ENCODE measurements around the gene GIPC2.
A peak's percentile ranks its signal among the peaks of the same experiment; 100 is the strongest.

GIPC2 gene

DNA sequence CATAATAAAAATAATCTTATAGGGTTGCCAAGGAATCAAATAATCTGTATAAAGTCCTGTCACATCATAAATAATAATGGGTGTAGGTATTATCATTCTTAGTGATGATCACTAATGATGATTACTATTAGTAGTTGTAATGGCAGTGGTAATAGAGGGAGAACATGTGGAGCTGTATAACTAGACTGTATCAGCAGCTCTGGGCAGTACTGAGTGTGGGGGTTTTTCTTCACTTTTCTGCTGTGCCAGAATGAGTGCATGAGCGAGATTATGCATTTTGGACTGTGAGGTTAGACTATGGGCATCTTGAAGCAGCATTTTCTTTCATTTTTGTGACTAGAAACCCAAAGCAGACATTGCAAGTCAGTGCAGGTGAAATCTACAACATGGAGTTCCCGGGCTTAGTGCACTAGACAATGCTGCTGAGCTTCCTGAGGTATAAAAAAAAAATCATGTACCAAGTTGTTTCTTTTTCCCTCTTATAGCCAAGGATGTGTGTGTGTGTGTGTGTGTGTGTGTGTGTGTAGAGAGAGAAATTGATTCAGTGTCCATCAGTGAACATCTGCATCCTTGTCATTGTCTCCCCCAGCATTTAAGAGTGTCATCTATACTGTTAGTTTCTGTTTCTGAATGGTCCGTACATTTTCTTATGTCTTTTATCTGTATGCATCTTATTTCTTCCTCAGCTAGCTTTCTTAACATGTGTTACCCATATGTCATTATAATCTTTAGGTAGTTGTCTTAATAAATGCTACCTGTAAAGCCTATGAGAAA lies 86.6 kb downstream of the GIPC2 start:
- Histone ChIP-seq H3K4me1 (ENCODE audit: control insufficient read depth in 1 of 2, insufficient read depth in 2 of 2, low read length in 2 of 2) (no peaks in the 10 kb centered on the region), H3K9me3 (ENCODE audit: control insufficient read depth in 1 of 2, low read length in 2 of 2) (no peaks in the 10 kb centered on the region), H3K4me3 (ENCODE audit: low read depth in 1 of 2, low read length in 2 of 2) (no peak overlapping the region), H3K36me3 (ENCODE audit: control insufficient read depth in 1 of 2, insufficient read depth in 2 of 2, low read length in 2 of 2) (no peaks in the 10 kb centered on the region), H3K27me3 (ENCODE audit: low read depth, low read length) (no peaks in the 10 kb centered on the region), H3K27ac (ENCODE audit: low read length) (no peak overlapping the region)

GRCh38 chr1:78132948-78133322 lies 87.2 kb downstream of the GIPC2 start:
- H3K27ac ChIP-seq (ENCODE audit: low read length) = no peak overlapping the region
- no peak overlapping the region for H3K4me3 ChIP-seq (ENCODE audit: low read depth in 1 of 2, low read length in 2 of 2)
- no peaks in the 10 kb centered on the region for H3K27me3 ChIP-seq (ENCODE audit: low read depth, low read length)
- no peaks in the 10 kb centered on the region for H3K9me3 ChIP-seq (ENCODE audit: control insufficient read depth in 1 of 2, low read length in 2 of 2)
- no peaks in the 10 kb centered on the region for H3K4me1 ChIP-seq (ENCODE audit: control insufficient read depth in 1 of 2, insufficient read depth in 2 of 2, low read length in 2 of 2)
- no peaks in the 10 kb centered on the region for H3K36me3 ChIP-seq (ENCODE audit: control insufficient read depth in 1 of 2, insufficient read depth in 2 of 2, low read length in 2 of 2)

- Histone ChIP-seq H3K27ac (ENCODE audit: low read length) (no peak overlapping the region), H3K4me1 (ENCODE audit: control insufficient read depth in 1 of 2, insufficient read depth in 2 of 2, low read length in 2 of 2) (no peaks in the 10 kb centered on the region), H3K27me3 (ENCODE audit: low read depth, low read length) (no peaks in the 10 kb centered on the region), H3K9me3 (ENCODE audit: control insufficient read depth in 1 of 2, low read length in 2 of 2) (no peaks in the 10 kb centered on the region), H3K4me3 (ENCODE audit: low read depth in 1 of 2, low read length in 2 of 2) (no peak overlapping the region), H3K36me3 (ENCODE audit: control insufficient read depth in 1 of 2, insufficient read depth in 2 of 2, low read length in 2 of 2) (no peaks in the 10 kb centered on the region)
Measured at GRCh38 chr1:78136680-78137079, 90.9 kb downstream of the GIPC2 start.

DNA sequence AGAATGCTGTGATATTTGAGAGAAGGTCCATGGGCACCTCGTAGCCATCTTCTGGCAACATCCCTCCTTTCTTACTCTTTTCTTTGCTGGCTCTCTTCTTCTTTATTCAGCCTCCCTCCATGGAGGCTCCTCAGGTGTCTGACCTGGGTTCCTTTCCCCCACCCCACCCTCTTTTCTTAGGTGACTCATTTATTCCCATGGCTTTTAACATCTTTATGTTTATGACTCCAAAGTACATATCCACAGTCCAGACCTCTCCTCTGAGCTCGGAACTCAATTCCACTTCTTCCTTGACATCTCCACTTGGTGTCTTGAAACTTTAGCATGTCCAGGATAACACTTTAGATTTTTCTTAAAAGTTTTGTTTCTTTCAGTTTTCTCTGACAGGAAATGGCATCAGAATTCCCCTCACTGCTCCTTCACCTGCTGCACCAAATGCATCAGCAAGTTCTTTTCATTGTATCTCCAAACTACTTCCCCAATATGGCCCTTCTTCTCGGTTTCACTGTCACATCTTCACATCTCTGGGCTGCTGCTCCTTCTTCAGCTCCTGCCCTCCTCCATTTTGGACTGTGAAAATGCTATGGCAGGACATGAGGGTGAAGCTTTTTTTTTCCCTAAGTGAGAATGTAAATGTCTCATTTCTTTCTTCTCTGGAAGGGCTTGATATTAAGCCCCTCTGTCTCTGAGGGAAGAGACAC lies 95.9 kb downstream of the GIPC2 start:
- Histone ChIP-seq H3K27me3 (ENCODE audit: low read depth, low read length) (no peaks in the 10 kb centered on the region), H3K36me3 (ENCODE audit: control insufficient read depth in 1 of 2, insufficient read depth in 2 of 2, low read length in 2 of 2) (no peaks in the 10 kb centered on the region), H3K4me3 (ENCODE audit: low read depth in 1 of 2, low read length in 2 of 2) (no peak overlapping the region), H3K4me1 (ENCODE audit: control insufficient read depth in 1 of 2, insufficient read depth in 2 of 2, low read length in 2 of 2) (no peaks in the 10 kb centered on the region), H3K27ac (ENCODE audit: low read length) (no peak overlapping the region), H3K9me3 (ENCODE audit: control insufficient read depth in 1 of 2, low read length in 2 of 2) (no peaks in the 10 kb centered on the region)

DNA sequence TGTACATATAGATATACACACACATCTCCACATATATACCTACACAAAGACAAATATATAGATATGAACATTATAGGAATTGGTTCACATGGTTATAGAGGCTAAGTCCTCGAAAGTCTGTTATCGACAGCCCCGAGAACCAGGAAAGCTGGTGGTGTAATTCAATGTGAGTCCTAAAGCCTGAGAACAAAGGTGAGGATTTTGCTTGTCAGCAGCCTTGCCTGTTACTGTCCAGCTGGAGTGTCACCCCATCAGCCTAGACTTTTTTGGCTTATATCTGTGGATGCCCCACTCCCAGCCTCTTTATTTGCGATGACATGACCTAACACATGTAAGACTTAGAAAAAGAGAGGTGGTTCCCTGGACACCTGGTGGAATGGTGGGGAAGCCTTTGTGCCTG lies 97.0 kb downstream of the GIPC2 start:
- Histone ChIP-seq H3K4me1 (ENCODE audit: control insufficient read depth in 1 of 2, insufficient read depth in 2 of 2, low read length in 2 of 2) (no peaks in the 10 kb centered on the region), H3K27ac (ENCODE audit: low read length) (no peak overlapping the region), H3K9me3 (ENCODE audit: control insufficient read depth in 1 of 2, low read length in 2 of 2) (no peaks in the 10 kb centered on the region), H3K36me3 (ENCODE audit: control insufficient read depth in 1 of 2, insufficient read depth in 2 of 2, low read length in 2 of 2) (no peaks in the 10 kb centered on the region), H3K27me3 (ENCODE audit: low read depth, low read length) (no peaks in the 10 kb centered on the region), H3K4me3 (ENCODE audit: low read depth in 1 of 2, low read length in 2 of 2) (peak overlapping the region in 1 of 2 donors; percentile 47)

GRCh38 chr1:78143152-78143551 lies 97.4 kb downstream of the GIPC2 start:
- Histone ChIP-seq H3K27ac (ENCODE audit: low read length) (no peak overlapping the region), H3K27me3 (ENCODE audit: low read depth, low read length) (no peaks in the 10 kb centered on the region), H3K4me3 (ENCODE audit: low read depth in 1 of 2, low read length in 2 of 2) (peak overlapping the region in 1 of 2 donors; percentile 47), H3K4me1 (ENCODE audit: control insufficient read depth in 1 of 2, insufficient read depth in 2 of 2, low read length in 2 of 2) (no peaks in the 10 kb centered on the region), H3K9me3 (ENCODE audit: control insufficient read depth in 1 of 2, low read length in 2 of 2) (no peaks in the 10 kb centered on the region), H3K36me3 (ENCODE audit: control insufficient read depth in 1 of 2, insufficient read depth in 2 of 2, low read length in 2 of 2) (no peaks in the 10 kb centered on the region)

- Histone ChIP-seq H3K9me3 (ENCODE audit: control insufficient read depth in 1 of 2, low read length in 2 of 2) (no peaks in the 10 kb centered on the region), H3K4me1 (ENCODE audit: control insufficient read depth in 1 of 2, insufficient read depth in 2 of 2, low read length in 2 of 2) (no peaks in the 10 kb centered on the region), H3K27ac (ENCODE audit: low read length) (no peak overlapping the region), H3K27me3 (ENCODE audit: low read depth, low read length) (no peaks in the 10 kb centered on the region), H3K36me3 (ENCODE audit: control insufficient read depth in 1 of 2, insufficient read depth in 2 of 2, low read length in 2 of 2) (no peaks in the 10 kb centered on the region), H3K4me3 (ENCODE audit: low read depth in 1 of 2, low read length in 2 of 2) (no peak overlapping the region)
Measured at GRCh38 chr1:78143673-78144072, 97.9 kb downstream of the GIPC2 start.

DNA sequence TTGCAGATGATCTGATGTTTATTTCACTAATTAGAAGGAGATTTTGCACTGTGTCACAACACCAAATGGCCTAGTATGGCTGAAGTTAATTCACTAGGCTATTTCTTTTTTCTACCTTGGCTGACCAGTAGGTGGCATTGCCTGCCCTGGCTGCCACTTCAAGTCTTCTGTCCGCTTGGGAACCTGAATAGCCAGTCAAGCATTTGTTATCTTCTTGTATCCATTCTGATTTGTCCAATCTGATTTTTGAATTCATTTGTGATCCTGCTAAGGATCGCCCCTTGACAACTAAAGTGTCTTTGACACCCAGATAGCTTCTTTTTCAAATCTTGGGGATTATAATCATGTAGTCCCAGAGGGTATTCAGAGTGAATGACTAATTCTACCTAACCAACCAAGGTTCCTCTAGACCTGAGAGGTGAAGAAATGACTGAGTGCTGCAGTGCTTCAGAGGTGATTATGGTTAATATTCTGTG lies 99.4 kb downstream of the GIPC2 start:
- Histone ChIP-seq H3K27me3 (ENCODE audit: low read depth, low read length) (no peaks in the 10 kb centered on the region), H3K27ac (ENCODE audit: low read length) (no peak overlapping the region), H3K9me3 (ENCODE audit: control insufficient read depth in 1 of 2, low read length in 2 of 2) (no peaks in the 10 kb centered on the region), H3K4me3 (ENCODE audit: low read depth in 1 of 2, low read length in 2 of 2) (no peak overlapping the region), H3K4me1 (ENCODE audit: control insufficient read depth in 1 of 2, insufficient read depth in 2 of 2, low read length in 2 of 2) (no peaks in the 10 kb centered on the region), H3K36me3 (ENCODE audit: control insufficient read depth in 1 of 2, insufficient read depth in 2 of 2, low read length in 2 of 2) (no peaks in the 10 kb centered on the region)

DNA sequence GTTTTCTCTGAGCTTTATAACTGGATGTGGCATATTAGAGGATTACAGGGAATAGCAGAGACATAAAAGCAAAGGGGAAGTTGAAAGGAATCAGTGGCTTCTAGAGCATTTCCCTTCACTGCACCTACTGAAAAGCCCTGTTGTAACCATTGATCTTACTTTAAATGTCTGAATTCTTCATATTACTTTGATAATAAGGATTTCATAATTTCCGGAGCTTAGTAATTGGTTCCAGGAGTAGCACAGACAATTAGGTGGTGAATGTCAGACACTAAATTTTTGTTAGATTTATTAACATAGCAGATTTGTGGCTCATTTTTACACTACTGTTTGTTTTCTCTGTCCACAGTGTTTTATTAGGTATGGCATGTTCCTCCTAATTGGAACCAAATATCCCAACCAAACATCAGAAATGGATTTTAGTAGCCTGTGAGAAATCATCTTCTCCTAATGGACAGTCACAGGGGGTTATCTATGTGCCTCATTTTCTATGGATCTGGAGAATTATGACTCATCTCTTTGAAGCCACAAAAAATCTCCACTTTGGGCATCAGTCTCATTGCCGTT lies 100.5 kb downstream of the GIPC2 start:
- Histone ChIP-seq H3K27ac (ENCODE audit: low read length) (no peak overlapping the region), H3K4me1 (ENCODE audit: control insufficient read depth in 1 of 2, insufficient read depth in 2 of 2, low read length in 2 of 2) (no peaks in the 10 kb centered on the region), H3K36me3 (ENCODE audit: control insufficient read depth in 1 of 2, insufficient read depth in 2 of 2, low read length in 2 of 2) (no peaks in the 10 kb centered on the region), H3K4me3 (ENCODE audit: low read depth in 1 of 2, low read length in 2 of 2) (no peak overlapping the region), H3K9me3 (ENCODE audit: control insufficient read depth in 1 of 2, low read length in 2 of 2) (no peaks in the 10 kb centered on the region), H3K27me3 (ENCODE audit: low read depth, low read length) (no peaks in the 10 kb centered on the region)

DNA sequence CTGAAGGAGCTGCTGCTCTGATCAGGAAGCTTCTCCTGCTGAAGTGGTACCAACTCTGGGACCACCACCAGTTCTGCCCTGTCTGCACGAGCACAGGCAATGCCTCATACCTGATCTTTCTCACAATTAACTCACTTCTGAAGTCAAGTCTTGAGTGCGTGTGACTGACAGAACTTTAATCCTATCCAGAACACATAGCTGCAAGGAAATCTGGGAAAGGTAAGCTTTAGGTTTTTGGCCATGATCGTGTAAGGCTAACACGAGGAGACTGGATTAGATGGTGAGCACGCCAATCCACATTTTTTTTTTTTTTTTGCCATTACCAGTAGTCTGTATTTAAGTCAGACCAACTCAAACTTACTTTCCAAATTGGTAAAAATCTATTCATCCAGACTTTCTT lies 101.3 kb downstream of the GIPC2 start:
- H3K4me3 ChIP-seq (ENCODE audit: low read depth in 1 of 2, low read length in 2 of 2) = no peak overlapping the region
- no peaks in the 10 kb centered on the region for H3K4me1 ChIP-seq (ENCODE audit: control insufficient read depth in 1 of 2, insufficient read depth in 2 of 2, low read length in 2 of 2)
- no peaks in the 10 kb centered on the region for H3K27me3 ChIP-seq (ENCODE audit: low read depth, low read length)
- no peaks in the 10 kb centered on the region for H3K36me3 ChIP-seq (ENCODE audit: control insufficient read depth in 1 of 2, insufficient read depth in 2 of 2, low read length in 2 of 2)
- no peak overlapping the region for H3K27ac ChIP-seq (ENCODE audit: low read length)
- no peaks in the 10 kb centered on the region for H3K9me3 ChIP-seq (ENCODE audit: control insufficient read depth in 1 of 2, low read length in 2 of 2)

- H3K27ac ChIP-seq (ENCODE audit: low read length) = no peak overlapping the region
- no peaks in the 10 kb centered on the region for H3K36me3 ChIP-seq (ENCODE audit: control insufficient read depth in 1 of 2, insufficient read depth in 2 of 2, low read length in 2 of 2)
- no peak overlapping the region for H3K4me3 ChIP-seq (ENCODE audit: low read depth in 1 of 2, low read length in 2 of 2)
- no peaks in the 10 kb centered on the region for H3K9me3 ChIP-seq (ENCODE audit: control insufficient read depth in 1 of 2, low read length in 2 of 2)
- H3K4me1 ChIP-seq (ENCODE audit: control insufficient read depth in 1 of 2, insufficient read depth in 2 of 2, low read length in 2 of 2) = peaks cover 0 to 3% of the 10 kb centered on the region in 2 donors
- no peaks in the 10 kb centered on the region for H3K27me3 ChIP-seq (ENCODE audit: low read depth, low read length)
Measured at GRCh38 chr1:78153092-78153736, 107.4 kb downstream of the GIPC2 start.
